ENCODE measurements around the gene ARSA.

Gene ARSA

DNA sequence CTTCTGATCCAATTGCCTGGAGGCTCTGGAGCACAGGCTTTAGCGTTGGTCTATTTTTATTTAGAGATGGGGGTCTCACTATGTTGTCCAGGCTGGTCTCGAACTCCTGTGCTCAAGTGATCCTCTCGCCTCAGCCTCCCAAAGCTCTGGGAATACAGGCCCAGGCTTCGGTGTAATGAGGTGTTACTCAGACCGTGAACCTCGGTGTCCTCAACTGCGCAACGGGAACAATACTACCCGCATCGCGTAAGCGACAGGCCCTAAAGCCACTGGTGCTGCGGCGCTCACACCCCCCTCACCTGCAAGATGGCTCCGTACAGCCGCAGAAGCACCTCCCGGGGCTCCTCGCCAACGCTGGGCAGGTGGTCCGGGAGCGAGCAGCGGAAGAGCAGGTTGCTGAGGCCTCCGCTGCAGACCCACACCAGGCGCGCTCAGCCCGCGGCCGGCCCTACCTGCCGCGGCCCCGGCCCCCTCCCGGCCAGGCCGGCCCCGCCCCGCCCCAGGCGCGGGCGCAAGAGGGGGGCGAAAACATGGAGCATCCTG is 45.9 kb downstream of the ARSA start:
- POLR2A ChIA-PET = interaction anchor here (0.9 to 1.5 kb wide), 3 partner anchors 37 to 56 kb away, joined by 3 to 5 read pairs (median 3); no protein-coding TSS in a partner anchor
- peak overlapping the region; percentile 87 for H3K4me3 ChIP-seq (ENCODE audit: low read depth, low read length)
- no peak for DNase-seq (ENCODE audit: low read depth, low spot score)
- CTCF ChIA-PET = interaction anchor here (1.1 to 4.8 kb wide), 4 partner anchors 19 to 114 kb away, joined by 3 to 21 read pairs (median 5); partner anchors contain the start of genes SCO2 and SYCE3
- TF ChIP-seq, protein P1, sequence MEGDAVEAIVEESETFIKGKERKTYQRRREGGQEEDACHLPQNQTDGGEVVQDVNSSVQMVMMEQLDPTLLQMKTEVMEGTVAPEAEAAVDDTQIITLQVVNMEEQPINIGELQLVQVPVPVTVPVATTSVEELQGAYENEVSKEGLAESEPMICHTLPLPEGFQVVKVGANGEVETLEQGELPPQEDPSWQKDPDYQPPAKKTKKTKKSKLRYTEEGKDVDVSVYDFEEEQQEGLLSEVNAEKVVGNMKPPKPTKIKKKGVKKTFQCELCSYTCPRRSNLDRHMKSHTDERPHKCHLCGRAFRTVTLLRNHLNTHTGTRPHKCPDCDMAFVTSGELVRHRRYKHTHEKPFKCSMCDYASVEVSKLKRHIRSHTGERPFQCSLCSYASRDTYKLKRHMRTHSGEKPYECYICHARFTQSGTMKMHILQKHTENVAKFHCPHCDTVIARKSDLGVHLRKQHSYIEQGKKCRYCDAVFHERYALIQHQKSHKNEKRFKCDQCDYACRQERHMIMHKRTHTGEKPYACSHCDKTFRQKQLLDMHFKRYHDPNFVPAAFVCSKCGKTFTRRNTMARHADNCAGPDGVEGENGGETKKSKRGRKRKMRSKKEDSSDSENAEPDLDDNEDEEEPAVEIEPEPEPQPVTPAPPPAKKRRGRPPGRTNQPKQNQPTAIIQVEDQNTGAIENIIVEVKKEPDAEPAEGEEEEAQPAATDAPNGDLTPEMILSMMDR (IDR thresholded peaks at IDR 0.05; ENCODE audit: insufficient read depth, low read length, missing control alignments) = no peak

DNA sequence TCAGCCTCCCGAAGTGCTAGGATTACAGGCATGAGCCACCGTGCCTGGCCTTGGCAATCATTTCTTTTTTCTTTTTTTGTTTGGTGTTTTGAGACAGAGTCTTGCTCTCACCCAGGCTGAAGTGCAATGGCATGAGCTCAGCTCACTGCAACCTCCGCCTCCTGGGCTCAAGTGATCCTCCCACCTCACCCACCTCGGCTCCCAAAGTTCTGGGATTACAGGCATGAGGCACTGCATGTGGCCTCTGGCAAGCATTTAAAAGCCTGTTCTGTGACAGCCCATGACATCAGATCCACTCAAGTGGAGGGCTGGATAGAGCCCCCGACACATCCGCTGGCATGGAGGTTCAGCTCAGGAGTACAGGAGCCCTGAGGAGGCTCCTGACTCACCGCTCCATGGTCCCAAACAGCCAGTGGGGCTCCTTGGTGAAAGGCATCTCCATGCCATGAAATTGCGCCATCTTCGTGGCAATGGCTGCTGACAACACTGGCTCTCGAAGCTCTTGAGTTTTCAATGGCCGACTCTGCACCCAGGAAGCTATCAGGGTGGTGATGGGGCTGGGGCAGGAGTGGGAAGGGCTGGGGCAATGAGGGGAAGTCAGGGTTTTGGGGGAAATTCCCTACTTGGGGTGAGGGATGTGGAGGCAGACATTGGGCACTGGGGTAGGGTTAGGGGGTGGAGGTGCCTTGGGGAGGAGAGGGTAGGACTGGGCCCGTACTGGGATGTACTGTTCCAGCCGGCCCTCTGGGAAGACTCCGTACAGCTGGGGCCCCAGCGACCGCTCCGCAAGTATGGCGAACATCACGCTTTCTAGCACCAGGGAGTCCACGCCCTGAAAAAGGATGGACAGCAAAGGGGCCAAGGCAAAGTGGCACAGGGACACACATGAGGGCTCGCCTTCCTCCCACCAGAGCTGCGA is 46.7 kb downstream of the ARSA start:
- DNase-seq (ENCODE audit: low read depth, low spot score) = no peak
- peak overlapping the region; percentile 87 for H3K4me3 ChIP-seq (ENCODE audit: low read depth, low read length)
- POLR2A ChIA-PET = interaction anchor here (0.9 to 1.5 kb wide), 2 partner anchors 36 to 42 kb away, joined by 3 to 5 read pairs; no protein-coding TSS in a partner anchor
- CTCF ChIA-PET = interaction anchor here (1.1 to 4.8 kb wide), 4 partner anchors 18 to 115 kb away, joined by 3 to 21 read pairs (median 5); partner anchors contain the start of genes SCO2 and SYCE3
- TF ChIP-seq, protein P1 (IDR thresholded peaks at IDR 0.05; ENCODE audit: insufficient read depth, low read length, missing control alignments) = no peak

GRCh38 chr22:50579752-50580151 is 48.2 kb downstream of the ARSA start:
- POLR2A ChIA-PET = no interaction called here
- CTCF ChIA-PET = no interaction called here
- no peak for DNase-seq (ENCODE audit: low read depth, low spot score)
- no peak overlapping the region for H3K4me3 ChIP-seq (ENCODE audit: low read depth, low read length)
- TF ChIP-seq, protein P1 (IDR thresholded peaks at IDR 0.05; ENCODE audit: insufficient read depth, low read length, missing control alignments) = no peak

DNA sequence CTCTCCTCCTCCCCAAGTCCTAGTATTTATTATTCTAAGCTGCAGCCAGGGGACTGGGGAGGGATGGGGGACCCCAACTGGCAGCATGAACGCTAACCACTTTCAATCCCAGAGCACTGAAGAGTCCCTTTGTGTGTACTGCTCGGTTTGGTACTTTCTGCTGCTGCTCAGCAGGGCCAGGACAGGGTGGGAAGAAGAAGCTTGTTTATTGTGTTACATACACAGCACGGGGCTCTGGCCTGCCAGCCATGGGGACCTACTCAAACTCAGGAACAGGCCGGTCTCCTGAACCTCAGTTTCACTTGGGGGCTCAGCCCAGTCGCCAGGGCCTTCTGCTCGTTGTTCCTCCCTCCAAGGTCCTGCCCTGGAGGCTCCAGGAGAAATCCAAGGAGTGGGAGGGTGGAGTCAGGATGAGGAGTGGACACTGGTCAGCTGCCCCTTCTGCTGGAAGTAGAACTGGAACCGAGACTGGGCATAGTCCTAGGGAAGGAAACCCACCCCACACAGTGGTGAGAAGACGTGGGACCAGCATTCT is 49.1 kb downstream of the ARSA start:
- TF ChIP-seq, protein P1 (IDR thresholded peaks at IDR 0.05; ENCODE audit: insufficient read depth, low read length, missing control alignments) = no peak
- ChIA-PET CTCF (interaction anchor here (0.6 to 8.8 kb wide), 6 partner anchors 9 to 112 kb away, joined by 3 to 124 read pairs (median 4); partner anchors contain the start of gene SYCE3), POLR2A (no interaction called here)
- no peak for DNase-seq (ENCODE audit: low read depth, low spot score)
- H3K4me3 ChIP-seq (ENCODE audit: low read depth, low read length) = no peak overlapping the region

- no peak within 1 kb of the TSS for H3K4me3 ChIP-seq (ENCODE audit: low read depth, low read length)
- TF ChIP-seq, protein P1 (IDR thresholded peaks at IDR 0.05; ENCODE audit: insufficient read depth, low read length, missing control alignments) = no peak
- ChIA-PET POLR2A (no interaction called here), CTCF (interaction anchor here (0.6 to 8.8 kb wide), 7 partner anchors 9 to 115 kb away, joined by 3 to 124 read pairs (median 4); partner anchors contain the start of gene SYCE3)
- no peak for DNase-seq (ENCODE audit: low read depth, low spot score)
Observed at GRCh38 chr22:50577987-50578775, 49.8 kb downstream of the ARSA start, which contains the start of gene CPT1B. TSS of gene CPT1B (minus strand) at chr22:50578427. CDS start at chr22:50577915, 512 bp downstream.

All from AG04449 (cell line).